Mesenteric fat pad (tissue), 1 donor: Measurements from ENCODE around the gene SLC9C2. TPM values are rescaled to one million over a fixed set of nuclear protein-coding genes. Genes with fewer than 3 reads are reported as not detected.
"Not testable (repeated sequence)": the region's sequence is repeated elsewhere in the genome, so short reads cannot be mapped to it uniquely, and the experiment has no call there.

Source experiments
- DNase-seq: peaks from one replicate; pipeline ENCODE4 v3.0.0-alpha.2; 2020; ENCODE audit warnings: low spot score
- total RNA-seq: library from RNA; stranded (reverse); fragmentation: NEBNext Ultra II Directional; extraction: Animal tissue kit (Norgen Biotek cat#: 25700); gene quantifications from one replicate; pipeline ENCODE4 v1.2.1, GENCODE V29; 2021
- donor health status: DM: yes; HTN: yes; CAD: no.

The SLC9C2 gene
- total RNA-seq, 1 donor from 2014 or later: 0.16 TPM

- DNase-seq: no peak
Measured at GRCh38 chr1:173529106-173529505, 73.8 kb downstream of the SLC9C2 start.

- no peak for DNase-seq
Measured at GRCh38 chr1:173527151-173527826, 75.6 kb downstream of the SLC9C2 start.

- DNase-seq: no peak
Measured at GRCh38 chr1:173525926-173526325, 76.9 kb downstream of the SLC9C2 start.

GRCh38 chr1:173523329-173523728, 79.5 kb downstream of the SLC9C2 start:
- no peak for DNase-seq

GRCh38 chr1:173520799-173521198, 82.1 kb downstream of the SLC9C2 start:
- no peak for DNase-seq

GRCh38 chr1:173514503-173514902, 88.4 kb downstream of the SLC9C2 start:
- not testable (repeated sequence) for DNase-seq

GRCh38 chr1:173509797-173510196, 93.1 kb downstream of the SLC9C2 start:
- no peak for DNase-seq

- no peak for DNase-seq
Measured at GRCh38 chr1:173508541-173508940, 94.3 kb downstream of the SLC9C2 start.

GRCh38 chr1:173507847-173508209, 95.0 kb downstream of the SLC9C2 start:
- no peak for DNase-seq

- no peak for DNase-seq
Measured at GRCh38 chr1:173507205-173507846, 95.5 kb downstream of the SLC9C2 start.

GRCh38 chr1:173506437-173506836, 96.4 kb downstream of the SLC9C2 start:
- DNase-seq: no peak

GRCh38 chr1:173505391-173505790, 97.5 kb downstream of the SLC9C2 start:
- no peak for DNase-seq

GRCh38 chr1:173504268-173504667, 98.6 kb downstream of the SLC9C2 start:
- DNase-seq: no peak

- DNase-seq: no peak
Measured at GRCh38 chr1:173503391-173503790, 99.5 kb downstream of the SLC9C2 start.

GRCh38 chr1:173502104-173502503, 100.8 kb downstream of the SLC9C2 start:
- DNase-seq: no peak

- no peak for DNase-seq
Measured at GRCh38 chr1:173499729-173500128, 103.1 kb downstream of the SLC9C2 start.

- DNase-seq: no peak
Measured at GRCh38 chr1:173496757-173497320, 106.0 kb downstream of the SLC9C2 start.

- no peak for DNase-seq
Measured at GRCh38 chr1:173495609-173496267, 107.1 kb downstream of the SLC9C2 start.

GRCh38 chr1:173493125-173493524, 109.7 kb downstream of the SLC9C2 start:
- DNase-seq: not testable (repeated sequence)

GRCh38 chr1:173491508-173491907, 111.4 kb downstream of the SLC9C2 start:
- DNase-seq: no peak

- DNase-seq: no peak
Measured at GRCh38 chr1:173489929-173490328, 112.9 kb downstream of the SLC9C2 start.

GRCh38 chr1:173489149-173489600, 113.7 kb downstream of the SLC9C2 start:
- no peak for DNase-seq
